ENCODE measurements around the gene CLDN16.

- TF ChIP-seq CTCF (IDR thresholded peaks at IDR 0.05), result no peak
- no peak for TF ChIP-seq POLR2A (IDR thresholded peaks at IDR 0.05)
Observed at GRCh38 chr3:190430906-190431305, 42.9 kb downstream of the CLDN16 start.

All from body of pancreas (tissue), 4 donors.